ENCODE measurements around the gene YAF2. TPM values are rescaled to one million over a fixed set of nuclear protein-coding genes. Genes with fewer than 3 reads are reported as not detected.

Gene YAF2
- total and polyA plus RNA-seq, 11 donors: 31.5 to 125 (median 77.8) TPM

- no peak for ATAC-seq
- no peak overlapping the region for H3K27ac ChIP-seq
- no peaks in the 10 kb centered on the region for H3K4me1 ChIP-seq
- no peaks in the 10 kb centered on the region for H3K36me3 ChIP-seq
- no peak for DNase-seq
- intact Hi-C loops (cut with DNase I): no loop called here
- 89 to 95% (median 91%) methylated on average over 2 of the region's 2 CpGs for WGBS, 4 donors
- no peaks in the 10 kb centered on the region for H3K27me3 ChIP-seq
- no peak for TF ChIP-seq POLR2A (IDR thresholded peaks at IDR 0.05)
- TF ChIP-seq CTCF (IDR thresholded peaks at IDR 0.05): no peak
- H3K4me3 ChIP-seq: no peak overlapping the region
- H3K9me3 ChIP-seq: no peaks in the 10 kb centered on the region
Observed at GRCh38 chr12:42262271-42262670, 24.2 kb upstream of the YAF2 start.

- TF ChIP-seq POLR2A (IDR thresholded peaks at IDR 0.05) (no peak), CTCF (IDR thresholded peaks at IDR 0.05) (no peak)
- DNase-seq: no peak
- no peaks in the 10 kb centered on the region for H3K4me1 ChIP-seq
- no peaks in the 10 kb centered on the region for H3K9me3 ChIP-seq
- intact Hi-C loops (cut with DNase I): no loop called here
- WGBS, 4 donors: 71 to 83% (median 77%) methylated on average over 4 of the region's 4 CpGs
- H3K4me3 ChIP-seq: no peak overlapping the region
- no peak overlapping the region for H3K27ac ChIP-seq
- no peak for ATAC-seq
- no peaks in the 10 kb centered on the region for H3K27me3 ChIP-seq
- H3K36me3 ChIP-seq: no peaks in the 10 kb centered on the region
Observed at GRCh38 chr12:42261708-42262107, 23.7 kb upstream of the YAF2 start.

GRCh38 chr12:42260518-42260917 is 22.5 kb upstream of the YAF2 start:
- DNase-seq: no peak
- Histone ChIP-seq H3K4me1 (no peaks in the 10 kb centered on the region), H3K9me3 (no peaks in the 10 kb centered on the region), H3K36me3 (no peaks in the 10 kb centered on the region), H3K4me3 (no peak overlapping the region), H3K27me3 (no peaks in the 10 kb centered on the region), H3K27ac (no peak overlapping the region)
- TF ChIP-seq CTCF (IDR thresholded peaks at IDR 0.05): no peak
- TF ChIP-seq POLR2A (IDR thresholded peaks at IDR 0.05): no peak
- intact Hi-C loops (cut with DNase I): no loop called here
- WGBS, 4 donors: 73 to 90% (median 84%) methylated on average over 6 of the region's 6 CpGs
- ATAC-seq: no peak

- no peak for DNase-seq
- 87 to 96% (median 95%) methylated on average over 4 of the region's 4 CpGs for WGBS, 4 donors
- TF ChIP-seq CTCF (IDR thresholded peaks at IDR 0.05) (no peak), POLR2A (IDR thresholded peaks at IDR 0.05) (no peak)
Observed at GRCh38 chr12:42259699-42260098, 21.7 kb upstream of the YAF2 start.

More at GRCh38 chr12:42259699-42260098, 21.7 kb upstream of the YAF2 start:
- Histone ChIP-seq H3K9me3 (no peaks in the 10 kb centered on the region), H3K36me3 (no peaks in the 10 kb centered on the region), H3K27ac (no peak overlapping the region), H3K27me3 (no peaks in the 10 kb centered on the region), H3K4me1 (no peaks in the 10 kb centered on the region), H3K4me3 (no peak overlapping the region)
- ATAC-seq: no peak
- intact Hi-C loops (cut with DNase I): no loop called here
